SH-SY5Y (cell line): ENCODE results near the gene B2M.

ENCODE experiments used
- GATA2 ChIP-seq: IDR thresholded peaks from 2 replicates; pipeline ENCODE4 v1.6.1; 2011; ENCODE audit warnings: mild to moderate bottlenecking, low read depth, low read length
- GATA3 ChIP-seq: IDR thresholded peaks from 2 replicates; pipeline ENCODE4 v1.6.1; 2011; ENCODE audit warnings: low read depth, mild to moderate bottlenecking, low read length, moderate library complexity

- no peak for TF ChIP-seq GATA3
- TF ChIP-seq GATA2, result no peak
These were observed 2.0 kb downstream of the B2M start for GRCh38 chr15:44713006-44713966.
